GM23248 (cell line): Measurements from ENCODE around the gene KCNG1.

Experiments
- EZH2 ChIP-seq: fragments of 200-600 bp; sonication (generic); IDR thresholded peaks from 2 replicates; pipeline ENCODE4 v1.6.1; 2018; ENCODE audit warnings: antibody characterized with exemption, mild to moderate bottlenecking; ENCODE audit not compliant: insufficient read depth, poor library complexity, severe bottlenecking
- EZH2phosphoT487 ChIP-seq: fragments of 200-600 bp; sonication (generic); IDR thresholded peaks from 2 replicates; pipeline ENCODE4 v1.6.1; 2018; ENCODE audit warnings: antibody characterized with exemption, moderate library complexity, mild to moderate bottlenecking, low read depth; ENCODE audit not compliant: insufficient read depth

GRCh38 chr20:50969435-50969834, 53.5 kb downstream of the KCNG1 start:
- TF ChIP-seq EZH2phosphoT487 (no peak), EZH2 (no peak)
